Esophagus muscularis mucosa (tissue), 4 donors: ENCODE results near the gene B3GNT8. TPM values are rescaled to one million over a fixed set of nuclear protein-coding genes. Genes with fewer than 3 reads are reported as not detected.

Experiments
- DNase-seq: peaks from one replicate; pipeline ENCODE4 v3.0.0-alpha.2; 2017; ENCODE audit errors: extremely low spot score
- H3K27ac ChIP-seq, 4 donors: fragments of 200-600 bp; sonication (generic); replicated peaks in 1 of 4; 1 replicate in 3 of 4; 2 replicates in 1 of 4; pipeline ENCODE4 v1.5.1; 2016 to 2019; ENCODE audit warnings: mild to moderate bottlenecking in 1 of 4
- H3K27me3 ChIP-seq, 4 donors: fragments of 200-600 bp; sonication (generic); one replicate each; pipeline versions ENCODE4 v1.5.1 to v1.6.0; 2016 to 2019
- H3K36me3 ChIP-seq, 4 donors: fragments of 200-600 bp; sonication (generic); one replicate each; pipeline ENCODE4 v1.5.1; 2016 to 2019
- H3K4me1 ChIP-seq, 4 donors: fragments of 200-600 bp; sonication (generic); one replicate each; pipeline ENCODE4 v1.5.1; 2016 to 2019
- H3K4me3 ChIP-seq, 4 donors: fragments of 200-600 bp; sonication (generic); 1 replicate in 2 of 4; 2 replicates in 2 of 4; pipeline ENCODE4 v1.5.1; 2016 to 2019; ENCODE audit warnings: mild to moderate bottlenecking in 4 of 4, moderate library complexity in 1 of 4
- H3K9me3 ChIP-seq, 4 donors: fragments of 200-600 bp; sonication (generic); 1 replicate in 3 of 4; 2 replicates in 1 of 4; pipeline ENCODE4 v1.5.1; 2016 to 2019
- EP300 ChIP-seq: sonication (generic); formaldehyde crosslinking; IDR thresholded peaks from one replicate; pipeline ENCODE4 v1.6.1; 2017; ENCODE audit warnings: antibody characterized with exemption
- POLR2A ChIP-seq: fragments of 450-650 bp; IDR thresholded peaks from one replicate; pipeline ENCODE4 v1.6.1; 2017; ENCODE audit warnings: antibody characterized with exemption, moderate library complexity, mild to moderate bottlenecking, low read depth
- POLR2AphosphoS5 ChIP-seq, 2 donors: sonication (generic); formaldehyde crosslinking; IDR thresholded peaks; one replicate each; pipeline ENCODE4 v1.6.1; 2017; ENCODE audit warnings: antibody characterized with exemption in 2 of 2
- WGBS: methylation state at CpG from one replicate; pipeline ENCODE4 v1.1.5; 2018; 5-methylcytosine and 5-hydroxymethylcytosine counted together
- intact Hi-C: fragments of 100-400 bp; cut with DNase I; formaldehyde crosslinking; loops from one replicate; pipeline ENCODE4 v1.15.1; 2023
- total RNA-seq, 4 donors: library from RNA; depleted of rRNA; stranded (reverse); fragments of >200 nt; gene quantifications; one replicate each; pipeline versions ENCODE4 v1.1.0 to v1.2.1, GENCODE V29; 2016
- TF ChIP-seq, protein P1 (sequence below), 3 experiments: fragments of 200-600 bp in 2 of 3; fragments of 450-650 bp in 1 of 3; sonication (generic) in 2 of 3; IDR thresholded peaks; one replicate each; pipeline ENCODE4 v1.5.1; 2017 to 2019; ENCODE audit warnings: antibody characterized with exemption in 3 of 3, mild to moderate bottlenecking in 2 of 3, moderate library complexity in 1 of 3

The B3GNT8 gene
- total RNA-seq, 4 donors from 2014 or later: 1.2 to 12.0 (median 5.0) TPM

DNA sequence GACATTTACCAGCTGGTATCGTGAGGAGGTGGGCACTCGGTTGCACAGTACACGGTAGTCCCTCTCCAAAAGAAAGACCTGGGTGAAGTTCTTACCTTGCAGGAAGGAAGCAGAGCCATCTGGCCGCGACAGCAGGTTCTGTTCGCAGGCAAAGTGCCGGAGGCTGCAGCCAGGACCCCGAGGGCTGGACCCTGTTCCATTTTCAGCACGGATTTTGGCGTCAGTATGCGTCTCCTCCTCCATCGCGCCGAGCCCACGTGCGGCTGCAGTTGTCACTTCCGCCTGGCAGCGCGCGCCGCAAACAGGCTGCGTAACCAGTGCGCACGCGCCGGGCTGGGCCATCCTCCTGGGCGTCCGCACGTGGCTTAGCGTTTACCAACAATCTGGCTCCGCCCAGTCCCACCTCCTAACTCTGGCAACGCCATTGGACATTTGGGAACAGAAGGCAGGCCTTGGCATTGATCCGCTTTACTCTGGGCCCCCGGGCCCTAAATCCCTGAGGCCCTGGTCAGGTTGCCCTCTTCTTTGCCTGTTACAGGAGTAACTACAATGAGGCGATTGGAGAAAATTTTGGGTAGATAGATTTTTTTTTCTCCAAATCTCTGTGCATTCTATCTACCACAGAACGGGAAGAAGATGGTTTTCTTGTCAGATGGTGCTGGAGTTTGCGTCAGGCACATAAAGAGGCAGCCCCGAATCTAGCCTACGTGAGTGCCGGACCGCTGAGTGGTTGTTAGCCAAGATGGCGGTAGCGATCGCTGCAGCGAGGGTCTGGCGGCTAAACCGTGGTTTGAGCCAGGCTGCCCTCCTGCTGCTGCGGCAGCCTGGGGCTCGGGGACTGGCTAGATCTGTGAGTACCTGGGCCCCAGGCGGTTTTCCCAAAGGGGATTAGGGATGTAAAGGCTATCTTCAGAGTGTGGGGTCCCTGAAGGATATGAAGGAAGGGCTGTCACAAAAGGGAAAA, 29.8 kb downstream of the B3GNT8 start, which contains the start of the genes BCKDHA and EXOSC5:
TSS of gene BCKDHA (plus strand) at position 733 of the 964 bp plus-strand sequence. CDS start at position 743, 10 bp downstream.
TSS of gene EXOSC5 (minus strand) at position 274 of the 964 bp plus-strand sequence. CDS start at position 243, 31 bp downstream.
- Histone ChIP-seq H3K36me3 (peaks cover 0 to 23% (median 0%) of the 10 kb centered on the region in 4 donors), H3K27ac (peak within 1 kb of the TSS; percentile 86 to 94 (median 88)), H3K9me3 (no peaks in the 10 kb centered on the region), H3K4me3 (peak within 1 kb of the TSS; percentile 78 to 94 (median 87)), H3K4me1 (peaks cover 28 to 53% (median 43%) of the 10 kb centered on the region in 4 donors), H3K27me3 (no peaks in the 10 kb centered on the region)
- intact Hi-C loops: loop anchor here (5.0 kb wide), 1 partner anchor 40 kb away; the partner anchor contains the start of gene DMAC2
- DNase-seq: peak; percentile 99
- peak; percentile 33 for TF ChIP-seq POLR2A
- TF ChIP-seq, protein P1, sequence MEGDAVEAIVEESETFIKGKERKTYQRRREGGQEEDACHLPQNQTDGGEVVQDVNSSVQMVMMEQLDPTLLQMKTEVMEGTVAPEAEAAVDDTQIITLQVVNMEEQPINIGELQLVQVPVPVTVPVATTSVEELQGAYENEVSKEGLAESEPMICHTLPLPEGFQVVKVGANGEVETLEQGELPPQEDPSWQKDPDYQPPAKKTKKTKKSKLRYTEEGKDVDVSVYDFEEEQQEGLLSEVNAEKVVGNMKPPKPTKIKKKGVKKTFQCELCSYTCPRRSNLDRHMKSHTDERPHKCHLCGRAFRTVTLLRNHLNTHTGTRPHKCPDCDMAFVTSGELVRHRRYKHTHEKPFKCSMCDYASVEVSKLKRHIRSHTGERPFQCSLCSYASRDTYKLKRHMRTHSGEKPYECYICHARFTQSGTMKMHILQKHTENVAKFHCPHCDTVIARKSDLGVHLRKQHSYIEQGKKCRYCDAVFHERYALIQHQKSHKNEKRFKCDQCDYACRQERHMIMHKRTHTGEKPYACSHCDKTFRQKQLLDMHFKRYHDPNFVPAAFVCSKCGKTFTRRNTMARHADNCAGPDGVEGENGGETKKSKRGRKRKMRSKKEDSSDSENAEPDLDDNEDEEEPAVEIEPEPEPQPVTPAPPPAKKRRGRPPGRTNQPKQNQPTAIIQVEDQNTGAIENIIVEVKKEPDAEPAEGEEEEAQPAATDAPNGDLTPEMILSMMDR (IDR thresholded peaks at IDR 0.05): peak in 2 of 3 experiments; percentile 12 to 23
- TF ChIP-seq POLR2AphosphoS5 (IDR thresholded peaks at IDR 0.05): peak; percentile 79 to 96
- no peak for TF ChIP-seq EP300
- under 1% methylated on average over 37 of the region's 50 CpGs for WGBS

DNA sequence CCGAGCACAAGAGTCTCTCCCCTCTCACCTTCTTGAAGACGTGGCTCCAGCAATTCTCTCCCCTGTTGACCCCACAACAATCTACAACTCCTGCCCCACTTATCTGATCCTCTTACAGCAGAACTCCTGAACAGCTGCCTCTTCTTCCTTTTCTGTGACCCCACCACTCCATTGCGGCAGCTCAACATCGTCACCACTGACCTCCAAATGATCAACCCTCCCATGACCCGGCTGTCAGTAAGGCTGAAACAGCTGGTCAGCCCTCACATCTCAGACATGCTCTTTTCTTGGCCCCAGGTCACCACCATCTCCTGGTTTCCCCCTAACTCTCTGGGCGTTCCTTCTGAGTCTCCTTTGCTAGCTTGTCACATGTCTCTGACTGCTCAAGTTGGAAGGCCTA, 31.8 kb downstream of the B3GNT8 start:
- no peak overlapping the region for H3K27ac ChIP-seq
- H3K9me3 ChIP-seq: no peaks in the 10 kb centered on the region
- peaks cover 7 to 26% (median 18%) of the 10 kb centered on the region in 4 donors for H3K36me3 ChIP-seq
- peaks cover 18 to 43% (median 38%) of the 10 kb centered on the region in 4 donors for H3K4me1 ChIP-seq
- H3K4me3 ChIP-seq: no peak overlapping the region
- TF ChIP-seq EP300 (no peak), POLR2AphosphoS5 (IDR thresholded peaks at IDR 0.05) (no peak), POLR2A (no peak)
- TF ChIP-seq, protein P1 (IDR thresholded peaks at IDR 0.05): no peak
- no peaks in the 10 kb centered on the region for H3K27me3 ChIP-seq
- intact Hi-C loops: loop anchor here (5.0 kb wide), 1 partner anchor 42 kb away; the partner anchor contains the start of gene DMAC2
- DNase-seq: no peak
- WGBS: 66% methylated on average over 6 of the region's 6 CpGs

DNA sequence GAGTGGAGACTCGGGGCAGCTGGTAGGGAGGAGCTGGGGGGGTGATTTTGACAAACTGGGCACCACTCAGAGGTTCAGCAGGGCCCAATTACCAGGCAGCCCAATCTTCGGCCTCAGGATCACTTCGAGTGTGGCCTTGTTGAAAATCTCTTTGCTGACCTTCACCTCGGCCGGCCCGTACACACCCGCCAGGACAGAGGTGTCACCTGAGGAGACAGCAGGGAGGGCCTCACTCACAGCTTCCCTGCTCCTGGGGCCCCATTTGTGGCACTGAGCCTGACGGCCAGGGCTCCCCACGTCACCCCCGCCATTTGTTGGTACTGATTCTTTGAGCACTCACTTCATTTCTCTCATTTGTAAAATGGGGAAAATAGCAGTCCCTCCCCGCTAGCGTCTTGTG, 34.4 kb downstream of the B3GNT8 start:
- no peak for DNase-seq
- Histone ChIP-seq H3K9me3 (no peaks in the 10 kb centered on the region), H3K36me3 (peaks cover 11 to 52% (median 36%) of the 10 kb centered on the region in 4 donors), H3K27me3 (no peaks in the 10 kb centered on the region), H3K4me1 (peaks cover 6 to 22% (median 18%) of the 10 kb centered on the region in 4 donors), H3K4me3 (no peak overlapping the region), H3K27ac (no peak overlapping the region)
- TF ChIP-seq, protein P1 (IDR thresholded peaks at IDR 0.05): no peak
- no peak for TF ChIP-seq EP300
- TF ChIP-seq POLR2A: no peak
- no peak for TF ChIP-seq POLR2AphosphoS5 (IDR thresholded peaks at IDR 0.05)
- intact Hi-C loops: no loop called here
- WGBS: 79% methylated on average over 12 of the region's 12 CpGs

DNA sequence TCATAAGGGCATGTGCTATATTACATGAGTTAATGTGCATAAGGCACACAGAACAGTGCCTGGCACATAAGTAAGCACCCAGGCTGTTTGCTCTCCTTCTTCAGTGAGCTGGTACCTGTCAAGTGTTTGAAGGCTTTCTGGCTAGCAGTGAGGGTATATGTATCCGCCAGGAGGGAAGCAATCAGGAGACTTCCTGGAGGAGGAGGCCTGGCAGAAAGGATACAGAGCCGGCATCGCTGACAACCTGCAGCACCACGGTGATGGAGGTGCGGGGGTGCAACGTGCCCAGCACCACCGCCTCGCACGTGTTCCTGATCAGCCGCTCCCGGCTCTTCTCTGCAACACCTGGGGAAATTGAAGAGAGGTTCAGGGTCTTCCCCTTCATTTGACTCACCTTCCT, 35.6 kb downstream of the B3GNT8 start:
- DNase-seq: no peak
- H3K4me1 ChIP-seq: peaks cover 3 to 16% (median 13%) of the 10 kb centered on the region in 4 donors
- intact Hi-C loops: no loop called here
- H3K36me3 ChIP-seq: peaks cover 11 to 64% (median 41%) of the 10 kb centered on the region in 4 donors
- no peak overlapping the region for H3K27ac ChIP-seq
- no peaks in the 10 kb centered on the region for H3K27me3 ChIP-seq
- 85% methylated on average over 11 of the region's 11 CpGs for WGBS
- no peak overlapping the region for H3K4me3 ChIP-seq
- TF ChIP-seq POLR2A: no peak
- TF ChIP-seq EP300: no peak
- no peak for TF ChIP-seq POLR2AphosphoS5 (IDR thresholded peaks at IDR 0.05)
- TF ChIP-seq, protein P1 (IDR thresholded peaks at IDR 0.05): no peak
- no peaks in the 10 kb centered on the region for H3K9me3 ChIP-seq
